Measurements from ENCODE around the gene SPAG4. TPM values are rescaled to one million over a fixed set of nuclear protein-coding genes. Genes with fewer than 3 reads are reported as not detected.

SPAG4 gene
- total RNA-seq, 1 donor from 2014 or later: 2.4 TPM

DNA sequence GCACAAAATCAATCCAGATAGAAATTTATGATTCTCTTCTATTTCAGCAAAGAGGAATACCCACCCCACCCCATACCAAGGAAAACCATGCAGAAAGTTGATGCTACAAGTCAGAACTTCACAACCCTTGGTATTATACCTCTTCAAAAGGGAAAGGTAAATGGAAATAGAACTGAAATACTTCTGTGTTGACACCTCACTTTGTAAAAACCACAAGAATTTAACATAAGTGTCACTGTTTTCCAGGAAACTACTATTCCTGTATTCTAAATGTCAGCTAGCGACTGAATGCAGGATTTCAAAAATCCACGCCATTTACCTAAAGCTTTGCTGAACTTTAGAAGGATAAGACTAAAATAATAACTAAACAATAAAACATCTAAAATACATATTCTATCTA, 45.4 kb downstream of the SPAG4 start:
- H3K9me3 Mint-ChIP-seq: no peaks in the 10 kb centered on the region
- peaks cover 52% of the 10 kb centered on the region for H3K4me1 Mint-ChIP-seq (ENCODE audit: unreplicated experiment)
- no peak for DNase-seq (ENCODE audit: extremely low spot score, unreplicated experiment)
- no peaks in the 10 kb centered on the region for H3K27me3 Mint-ChIP-seq
- peak overlapping the region; percentile 99 for H3K27ac Mint-ChIP-seq
- H3K4me3 Mint-ChIP-seq: peak overlapping the region; percentile 98
- TF ChIP-seq, protein P1, sequence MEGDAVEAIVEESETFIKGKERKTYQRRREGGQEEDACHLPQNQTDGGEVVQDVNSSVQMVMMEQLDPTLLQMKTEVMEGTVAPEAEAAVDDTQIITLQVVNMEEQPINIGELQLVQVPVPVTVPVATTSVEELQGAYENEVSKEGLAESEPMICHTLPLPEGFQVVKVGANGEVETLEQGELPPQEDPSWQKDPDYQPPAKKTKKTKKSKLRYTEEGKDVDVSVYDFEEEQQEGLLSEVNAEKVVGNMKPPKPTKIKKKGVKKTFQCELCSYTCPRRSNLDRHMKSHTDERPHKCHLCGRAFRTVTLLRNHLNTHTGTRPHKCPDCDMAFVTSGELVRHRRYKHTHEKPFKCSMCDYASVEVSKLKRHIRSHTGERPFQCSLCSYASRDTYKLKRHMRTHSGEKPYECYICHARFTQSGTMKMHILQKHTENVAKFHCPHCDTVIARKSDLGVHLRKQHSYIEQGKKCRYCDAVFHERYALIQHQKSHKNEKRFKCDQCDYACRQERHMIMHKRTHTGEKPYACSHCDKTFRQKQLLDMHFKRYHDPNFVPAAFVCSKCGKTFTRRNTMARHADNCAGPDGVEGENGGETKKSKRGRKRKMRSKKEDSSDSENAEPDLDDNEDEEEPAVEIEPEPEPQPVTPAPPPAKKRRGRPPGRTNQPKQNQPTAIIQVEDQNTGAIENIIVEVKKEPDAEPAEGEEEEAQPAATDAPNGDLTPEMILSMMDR (conservative IDR thresholded peaks at IDR 0.05): no peak
- peaks cover 13% of the 10 kb centered on the region for H3K36me3 Mint-ChIP-seq

DNA sequence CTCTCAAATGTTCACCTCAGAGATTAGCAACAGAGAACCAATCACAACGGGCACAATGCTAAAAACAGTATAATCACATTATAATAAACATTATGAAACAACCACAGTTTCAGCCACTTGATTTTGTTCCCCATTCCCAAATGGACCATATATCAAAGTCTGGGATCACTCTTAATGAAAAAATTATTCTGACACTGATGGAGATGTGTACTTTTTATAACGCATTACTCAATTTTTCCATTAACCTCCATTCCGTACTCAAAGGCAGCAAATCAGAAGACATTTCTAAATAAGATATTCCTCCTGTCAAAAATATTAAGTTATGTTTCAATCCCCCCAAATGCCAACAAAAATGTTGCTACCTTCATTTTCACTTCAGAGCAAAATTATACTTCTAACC, 46.3 kb downstream of the SPAG4 start:
- peak overlapping the region; percentile 98 for H3K4me3 Mint-ChIP-seq
- peak overlapping the region; percentile 99 for H3K27ac Mint-ChIP-seq
- H3K4me1 Mint-ChIP-seq (ENCODE audit: unreplicated experiment): peaks cover 52% of the 10 kb centered on the region

DNA sequence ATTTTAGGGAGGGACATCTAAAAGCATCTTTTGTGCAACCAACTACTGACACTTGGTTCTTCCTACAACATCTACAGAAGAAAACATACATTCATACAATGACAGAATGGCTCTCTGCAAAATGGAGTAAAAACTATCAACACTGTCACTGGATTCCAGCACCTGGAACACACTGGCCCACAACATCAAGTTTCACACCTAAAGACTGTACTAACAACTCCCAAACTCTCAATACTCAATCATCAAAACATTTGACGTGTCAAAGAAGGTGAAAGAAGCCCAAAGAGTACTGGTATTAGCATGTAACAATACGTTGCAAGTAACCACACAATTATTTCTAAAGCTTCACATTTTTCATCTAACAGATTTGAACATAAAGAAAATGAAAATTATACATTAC, 46.9 kb downstream of the SPAG4 start:
- Mint-ChIP-seq H3K27ac (peak overlapping the region; percentile 99), H3K36me3 (peaks cover 8% of the 10 kb centered on the region), H3K27me3 (no peaks in the 10 kb centered on the region), H3K9me3 (no peaks in the 10 kb centered on the region), H3K4me3 (peak overlapping the region; percentile 98), H3K4me1 (ENCODE audit: unreplicated experiment) (peaks cover 47% of the 10 kb centered on the region)
- DNase-seq (ENCODE audit: extremely low spot score, unreplicated experiment): no peak
- TF ChIP-seq, protein P1 (conservative IDR thresholded peaks at IDR 0.05): no peak

More for the DNA sequence above, 46.3 kb downstream of the SPAG4 start:
- DNase-seq (ENCODE audit: extremely low spot score, unreplicated experiment): no peak
- no peaks in the 10 kb centered on the region for H3K9me3 Mint-ChIP-seq
- H3K27me3 Mint-ChIP-seq: no peaks in the 10 kb centered on the region
- TF ChIP-seq, protein P1 (conservative IDR thresholded peaks at IDR 0.05): no peak
- H3K36me3 Mint-ChIP-seq: peaks cover 13% of the 10 kb centered on the region

DNA sequence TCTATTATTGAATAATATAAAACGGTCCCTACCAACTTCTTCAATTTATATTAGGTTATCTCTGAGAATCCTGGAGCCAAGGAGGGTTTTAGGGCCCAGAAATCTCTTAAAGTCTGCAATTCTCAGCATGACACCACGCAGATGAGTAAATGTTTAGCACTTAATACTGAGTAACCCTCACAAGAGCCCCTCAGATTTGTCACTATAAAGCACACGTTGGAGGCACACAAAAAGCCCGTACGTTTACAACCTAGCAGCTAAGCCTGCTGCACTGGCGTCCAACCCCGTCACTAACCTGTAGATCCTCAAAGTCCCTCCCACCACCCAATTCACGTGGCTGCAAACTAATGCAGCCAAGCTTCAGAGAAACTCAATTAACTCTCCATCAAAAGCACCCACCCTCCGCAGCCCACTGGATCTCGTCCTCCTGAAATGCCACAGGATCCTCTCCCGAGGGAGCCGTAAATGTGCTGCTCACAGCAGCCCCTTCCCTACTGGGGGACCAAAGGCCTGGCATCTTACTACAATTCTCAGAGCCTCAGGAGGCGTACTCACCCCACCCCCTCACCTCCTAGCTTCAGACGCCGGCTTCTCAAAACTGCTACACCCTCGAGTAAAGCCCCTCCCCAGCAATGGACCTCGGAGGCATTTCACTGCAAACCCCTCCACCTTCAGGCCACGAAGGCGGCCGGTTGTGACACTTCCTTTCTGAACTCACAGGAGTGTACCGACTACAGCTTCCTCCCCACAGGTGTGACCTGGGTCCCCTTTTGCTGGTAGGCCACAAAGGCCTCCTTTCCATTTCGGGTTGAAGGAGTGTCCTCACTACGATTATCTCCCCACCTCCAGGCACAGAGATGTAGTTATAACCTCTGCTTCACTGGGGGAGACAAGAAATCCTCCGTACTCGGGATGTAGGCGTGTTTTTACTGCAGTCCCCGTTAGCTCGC, 48.2 kb downstream of the SPAG4 start:
- H3K9me3 Mint-ChIP-seq: no peaks in the 10 kb centered on the region
- H3K27ac Mint-ChIP-seq: peak overlapping the region; percentile 99
- H3K36me3 Mint-ChIP-seq: peaks cover 14% of the 10 kb centered on the region
- DNase-seq (ENCODE audit: extremely low spot score, unreplicated experiment): no peak
- H3K4me1 Mint-ChIP-seq (ENCODE audit: unreplicated experiment): peaks cover 46% of the 10 kb centered on the region
- H3K27me3 Mint-ChIP-seq: no peaks in the 10 kb centered on the region
- peak overlapping the region; percentile 98 for H3K4me3 Mint-ChIP-seq
- TF ChIP-seq, protein P1 (conservative IDR thresholded peaks at IDR 0.05): no peak

DNA sequence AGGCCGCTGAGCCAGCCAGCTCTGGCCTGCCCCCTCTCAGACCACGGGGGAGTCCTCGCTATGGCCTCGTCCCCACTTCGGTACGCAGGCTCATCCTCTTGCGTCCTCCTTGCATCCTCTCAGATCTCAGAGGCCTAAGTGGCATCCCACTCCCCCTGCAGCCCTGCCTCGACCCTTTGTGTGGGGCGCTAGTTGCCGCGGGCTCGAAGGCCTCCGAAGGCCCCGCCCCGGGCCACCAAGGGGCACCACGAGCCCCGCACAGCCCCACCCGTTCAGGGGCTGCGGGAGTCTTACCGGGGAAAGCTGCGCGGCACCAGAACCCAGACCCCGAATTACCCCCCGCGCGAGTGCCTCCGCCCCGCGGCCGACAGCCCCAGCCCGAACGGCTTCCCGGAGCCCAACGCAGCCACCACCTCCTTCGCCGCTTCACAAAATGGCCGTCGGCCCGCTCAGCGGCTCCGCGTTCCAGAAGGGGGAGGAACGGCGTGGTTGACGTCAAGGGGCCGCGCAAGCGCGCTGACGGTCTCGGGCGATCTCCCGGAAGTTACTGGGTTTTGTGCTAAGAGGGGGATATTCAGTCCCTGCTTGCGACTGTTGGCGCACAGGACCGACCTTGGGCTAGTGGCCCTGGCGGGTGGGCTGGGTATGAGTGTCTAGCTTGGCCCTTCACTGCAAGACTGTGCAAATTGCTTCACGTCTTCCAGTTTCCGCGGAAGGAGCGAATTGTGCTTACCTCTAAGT, 49.0 kb downstream of the SPAG4 start, which contains the start of the genes CPNE1 and RBM12:
Gene CPNE1 (minus strand): TSS at position 435 of the 741 bp plus-strand sequence. CDS start 31,977 bp downstream, outside the sequence.
Gene RBM12 (minus strand): TSS at position 435 of the 741 bp plus-strand sequence. CDS start 9,578 bp downstream, outside the sequence.
- Mint-ChIP-seq H3K9me3 (no peaks in the 10 kb centered on the region), H3K27me3 (no peaks in the 10 kb centered on the region), H3K4me3 (peak within 1 kb of the TSS; percentile 98), H3K36me3 (peaks cover 19% of the 10 kb centered on the region), H3K4me1 (ENCODE audit: unreplicated experiment) (peaks cover 37% of the 10 kb centered on the region), H3K27ac (peak within 1 kb of the TSS; percentile 99)
- TF ChIP-seq, protein P1 (conservative IDR thresholded peaks at IDR 0.05): peak; percentile 42
- peak; percentile 95 for DNase-seq (ENCODE audit: extremely low spot score, unreplicated experiment)
